IgD-negative memory B cell (primary cell): ENCODE results near the gene KCNIP4. TPM values are rescaled to one million over a fixed set of nuclear protein-coding genes. Genes with fewer than 3 reads are reported as not detected.

Source experiments
- H3K27ac Mint-ChIP-seq, 3 donors: one replicate each; pipeline ENCODE4 v1.8.0; 2020 to 2022; ENCODE audit warnings: mild to moderate bottlenecking in 3 of 3, mixed read lengths in 3 of 3, moderate library complexity in 1 of 3
- H3K27me3 Mint-ChIP-seq: one replicate; pipeline ENCODE4 v1.8.0; 2021; ENCODE audit warnings: mixed read lengths
- H3K36me3 Mint-ChIP-seq: one replicate; pipeline ENCODE4 v1.8.0; 2020; ENCODE audit warnings: mild to moderate bottlenecking, mixed read lengths
- H3K4me1 Mint-ChIP-seq, 3 donors: one replicate each; pipeline ENCODE4 v1.8.0; 2020 to 2022; ENCODE audit warnings: mixed read lengths in 3 of 3, mild to moderate bottlenecking in 1 of 3
- H3K4me3 Mint-ChIP-seq, 4 donors: one replicate each; pipeline ENCODE4 v1.8.0; 2020 to 2022; ENCODE audit warnings: mild to moderate bottlenecking in 4 of 4, mixed read lengths in 4 of 4, moderate library complexity in 3 of 4
- H3K9me3 Mint-ChIP-seq, 3 donors: one replicate each; pipeline ENCODE4 v1.8.0; 2020 to 2021; ENCODE audit warnings: mixed read lengths in 3 of 3, mild to moderate bottlenecking in 1 of 3
- polyA plus RNA-seq: library from polyadenylated mRNA; unstranded; fragments of 300-500 nt; fragmentation: Illumina TruSeq; gene quantifications from one replicate; pipeline ENCODE4 v1.2.3, GENCODE V29; 2021

KCNIP4 gene
- polyA plus RNA-seq, 1 donor from 2014 or later, result 0.10 TPM

DNA sequence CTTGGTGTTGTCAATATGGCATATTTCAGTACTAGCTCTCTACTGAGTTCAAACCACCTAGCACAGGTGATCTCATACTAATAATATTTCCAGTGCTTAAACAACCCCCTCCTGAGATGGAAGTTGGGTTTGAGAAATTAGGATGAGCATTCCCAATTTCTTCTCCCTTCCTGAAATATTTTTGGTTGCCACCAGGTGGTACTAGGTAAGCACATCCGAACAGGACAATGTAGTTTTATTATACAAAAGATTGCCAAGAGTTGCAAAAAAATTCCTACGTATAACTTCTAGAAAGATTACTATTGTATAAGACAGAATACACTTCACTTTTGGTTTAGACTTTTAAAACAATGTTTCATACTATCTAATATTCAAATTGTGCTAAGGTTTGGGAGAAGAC, 763.8 kb downstream of the KCNIP4 start:
- no peak overlapping the region for H3K4me3 Mint-ChIP-seq
- no peak overlapping the region for H3K27ac Mint-ChIP-seq
- peaks cover 3 to 12% (median 9%) of the 10 kb centered on the region in 3 donors for H3K9me3 Mint-ChIP-seq
- H3K27me3 Mint-ChIP-seq, result no peaks in the 10 kb centered on the region
- no peaks in the 10 kb centered on the region for H3K36me3 Mint-ChIP-seq
- H3K4me1 Mint-ChIP-seq, result no peaks in the 10 kb centered on the region

DNA sequence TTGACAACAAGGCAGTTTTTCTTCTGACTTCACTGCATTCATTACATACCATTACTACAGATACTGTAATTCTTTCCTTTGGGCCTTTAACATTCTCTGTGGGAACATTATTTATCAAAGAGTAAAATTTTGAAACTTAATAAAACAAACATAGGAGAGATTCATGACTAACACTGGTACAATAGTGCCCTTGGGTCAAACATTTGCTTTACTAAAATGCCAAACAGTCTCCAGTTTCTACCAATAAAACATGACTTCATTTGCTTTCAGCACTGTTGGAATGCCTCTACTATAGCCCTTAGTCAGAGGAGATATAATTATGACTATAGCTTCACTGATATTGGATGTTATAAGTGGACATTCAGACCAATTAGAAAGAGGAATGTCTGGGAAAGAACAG, 766.9 kb downstream of the KCNIP4 start:
- no peaks in the 10 kb centered on the region for H3K4me1 Mint-ChIP-seq
- H3K4me3 Mint-ChIP-seq, result no peak overlapping the region
- no peaks in the 10 kb centered on the region for H3K36me3 Mint-ChIP-seq
- no peaks in the 10 kb centered on the region for H3K27me3 Mint-ChIP-seq
- H3K27ac Mint-ChIP-seq, result no peak overlapping the region
- peaks cover 3 to 16% (median 8%) of the 10 kb centered on the region in 3 donors for H3K9me3 Mint-ChIP-seq

GRCh38 chr4:21177871-21178270, 770.7 kb downstream of the KCNIP4 start:
- Mint-ChIP-seq H3K27ac (no peak overlapping the region), H3K27me3 (no peaks in the 10 kb centered on the region)

GRCh38 chr4:21177092-21177491, 771.5 kb downstream of the KCNIP4 start:
- Mint-ChIP-seq H3K4me3 (no peak overlapping the region), H3K36me3 (no peaks in the 10 kb centered on the region), H3K4me1 (peaks cover 0 to 2% (median 0%) of the 10 kb centered on the region in 3 donors), H3K27ac (no peak overlapping the region), H3K9me3 (peaks cover 2 to 19% (median 8%) of the 10 kb centered on the region in 3 donors), H3K27me3 (no peaks in the 10 kb centered on the region)

More at GRCh38 chr4:21177871-21178270, 770.7 kb downstream of the KCNIP4 start:
- Mint-ChIP-seq H3K4me3 (no peak overlapping the region), H3K36me3 (no peaks in the 10 kb centered on the region), H3K9me3 (peaks cover 2 to 20% (median 9%) of the 10 kb centered on the region in 3 donors), H3K4me1 (peaks cover 0 to 2% (median 0%) of the 10 kb centered on the region in 3 donors)

DNA sequence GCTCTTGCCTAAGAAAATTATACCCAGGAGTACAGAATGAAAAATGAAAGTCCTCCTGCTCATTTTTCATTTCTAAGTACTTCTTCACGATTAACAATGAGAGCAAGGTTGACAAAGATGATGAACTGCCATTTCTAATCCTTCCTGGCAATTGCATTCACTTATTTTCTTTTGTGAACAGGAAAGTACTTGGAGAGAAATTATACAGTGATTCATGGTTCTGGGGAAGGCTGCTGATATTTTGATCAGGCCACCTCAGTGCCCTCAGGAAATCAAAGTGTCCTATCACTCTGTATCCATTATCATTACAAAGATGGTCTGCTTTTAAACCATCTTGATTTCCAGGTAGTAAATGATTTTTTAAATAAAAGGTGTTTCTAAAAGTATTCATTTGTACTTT, 780.9 kb downstream of the KCNIP4 start:
- H3K4me1 Mint-ChIP-seq, result no peaks in the 10 kb centered on the region
- no peaks in the 10 kb centered on the region for H3K36me3 Mint-ChIP-seq
- no peak overlapping the region for H3K4me3 Mint-ChIP-seq
- peaks cover 0 to 5% (median 4%) of the 10 kb centered on the region in 3 donors for H3K9me3 Mint-ChIP-seq
- H3K27me3 Mint-ChIP-seq, result no peaks in the 10 kb centered on the region
- H3K27ac Mint-ChIP-seq, result no peak overlapping the region

DNA sequence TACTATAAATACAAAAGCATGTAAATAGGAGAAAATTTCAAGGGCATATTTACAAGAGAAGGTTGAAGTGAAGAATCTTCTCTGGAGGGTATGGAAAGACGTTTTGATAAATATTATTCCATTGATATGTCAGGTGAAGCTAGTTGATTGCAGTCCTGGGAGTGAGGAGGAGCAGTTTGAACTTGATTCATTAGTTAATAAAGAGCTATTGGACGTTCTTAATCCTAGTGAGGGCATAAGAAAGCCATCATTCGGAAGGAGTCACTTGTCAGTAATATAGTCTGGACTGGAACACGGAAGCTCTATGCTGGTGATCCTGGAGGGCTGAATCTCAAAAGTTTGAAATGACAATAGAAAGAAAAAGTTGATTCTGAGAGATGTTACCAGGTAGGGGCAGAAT, 793.2 kb downstream of the KCNIP4 start:
- H3K9me3 Mint-ChIP-seq, result peaks cover 0 to 6% (median 0%) of the 10 kb centered on the region in 3 donors
- H3K4me3 Mint-ChIP-seq, result no peak overlapping the region
- no peaks in the 10 kb centered on the region for H3K4me1 Mint-ChIP-seq
- no peak overlapping the region for H3K27ac Mint-ChIP-seq
- no peaks in the 10 kb centered on the region for H3K27me3 Mint-ChIP-seq
- peaks cover 1% of the 10 kb centered on the region for H3K36me3 Mint-ChIP-seq

DNA sequence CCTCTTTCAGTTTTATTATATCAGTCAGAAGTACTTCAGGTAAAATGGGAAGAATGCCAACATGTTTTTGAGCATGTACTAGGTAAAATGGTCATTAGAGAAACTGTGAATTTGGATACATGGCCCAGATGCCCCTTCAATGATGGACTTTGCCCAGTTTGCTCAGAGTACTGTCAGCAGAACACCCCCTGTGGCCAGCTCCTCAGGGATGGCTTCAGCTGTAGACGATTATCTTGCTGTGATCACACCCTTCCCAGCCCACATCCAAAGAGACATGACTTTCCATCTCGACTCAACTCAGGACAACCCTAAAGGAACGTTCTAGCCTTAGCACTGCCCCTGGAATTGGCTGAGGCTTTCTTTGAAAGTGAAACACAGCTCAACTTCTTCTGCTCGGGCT, 809.2 kb downstream of the KCNIP4 start:
- Mint-ChIP-seq H3K27ac (no peak overlapping the region), H3K4me1 (no peaks in the 10 kb centered on the region), H3K27me3 (no peaks in the 10 kb centered on the region), H3K36me3 (no peaks in the 10 kb centered on the region), H3K4me3 (no peak overlapping the region), H3K9me3 (peaks cover 0 to 5% (median 2%) of the 10 kb centered on the region in 3 donors)

DNA sequence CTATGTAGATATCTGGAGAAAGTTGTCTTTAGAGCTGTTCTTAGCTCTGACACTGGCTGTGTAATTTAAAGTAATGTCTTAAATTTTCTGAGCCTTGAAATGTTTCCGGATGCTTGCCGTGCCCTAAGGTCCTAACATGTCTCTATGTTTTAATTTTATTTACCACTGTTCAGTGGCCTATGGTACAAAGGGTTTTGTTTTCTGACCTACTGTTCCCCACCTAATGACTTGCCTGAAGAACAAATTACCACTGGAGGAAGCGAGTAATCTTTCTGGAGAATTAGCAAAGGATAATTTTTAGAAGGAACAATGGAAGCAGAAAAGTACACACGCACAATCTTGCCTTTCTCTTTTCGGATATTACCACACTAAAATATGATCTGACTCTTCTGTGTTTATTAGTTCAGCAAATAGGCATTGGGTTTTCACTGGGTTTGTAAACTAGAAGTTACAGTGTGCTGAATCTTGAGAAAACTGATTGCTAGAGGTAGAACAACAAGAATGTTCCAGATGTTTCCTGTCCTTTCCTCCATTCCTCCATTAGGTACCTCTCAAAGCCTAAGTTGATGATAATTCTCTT, 812.4 kb downstream of the KCNIP4 start:
- peaks cover 2 to 15% (median 6%) of the 10 kb centered on the region in 3 donors for H3K9me3 Mint-ChIP-seq
- H3K27ac Mint-ChIP-seq, result no peak overlapping the region
- no peak overlapping the region for H3K4me3 Mint-ChIP-seq
- H3K27me3 Mint-ChIP-seq, result no peaks in the 10 kb centered on the region
- no peaks in the 10 kb centered on the region for H3K36me3 Mint-ChIP-seq
- no peaks in the 10 kb centered on the region for H3K4me1 Mint-ChIP-seq

DNA sequence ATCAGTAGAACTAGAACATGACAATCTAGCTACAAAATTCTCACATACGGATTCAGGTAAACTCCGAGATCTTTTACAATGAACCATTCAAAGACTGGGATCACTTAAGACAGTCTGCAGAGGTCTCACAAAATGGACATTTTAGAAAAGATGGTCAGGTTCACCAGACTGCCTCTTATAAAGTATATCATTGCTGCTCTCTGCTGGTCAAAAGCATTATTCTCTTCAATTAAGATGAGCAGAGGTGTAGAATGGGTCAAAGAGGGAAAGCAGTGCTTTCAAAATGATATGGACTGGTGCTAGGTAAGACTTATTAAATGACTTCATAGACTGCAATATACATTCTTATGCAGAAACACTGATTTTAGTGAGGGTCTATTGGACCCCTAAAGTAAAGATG, 813.6 kb downstream of the KCNIP4 start:
- Mint-ChIP-seq H3K27ac (no peak overlapping the region), H3K4me3 (no peak overlapping the region), H3K4me1 (no peaks in the 10 kb centered on the region), H3K27me3 (no peaks in the 10 kb centered on the region), H3K36me3 (no peaks in the 10 kb centered on the region), H3K9me3 (peaks cover 0 to 15% (median 6%) of the 10 kb centered on the region in 3 donors)

- H3K27ac Mint-ChIP-seq, result no peak overlapping the region
- H3K4me1 Mint-ChIP-seq, result no peaks in the 10 kb centered on the region
- H3K27me3 Mint-ChIP-seq, result no peaks in the 10 kb centered on the region
- H3K4me3 Mint-ChIP-seq, result no peak overlapping the region
- H3K36me3 Mint-ChIP-seq, result no peaks in the 10 kb centered on the region
- peaks cover 2 to 20% (median 5%) of the 10 kb centered on the region in 3 donors for H3K9me3 Mint-ChIP-seq
These were observed 818.0 kb downstream of the KCNIP4 start for GRCh38 chr4:21130606-21131005.

DNA sequence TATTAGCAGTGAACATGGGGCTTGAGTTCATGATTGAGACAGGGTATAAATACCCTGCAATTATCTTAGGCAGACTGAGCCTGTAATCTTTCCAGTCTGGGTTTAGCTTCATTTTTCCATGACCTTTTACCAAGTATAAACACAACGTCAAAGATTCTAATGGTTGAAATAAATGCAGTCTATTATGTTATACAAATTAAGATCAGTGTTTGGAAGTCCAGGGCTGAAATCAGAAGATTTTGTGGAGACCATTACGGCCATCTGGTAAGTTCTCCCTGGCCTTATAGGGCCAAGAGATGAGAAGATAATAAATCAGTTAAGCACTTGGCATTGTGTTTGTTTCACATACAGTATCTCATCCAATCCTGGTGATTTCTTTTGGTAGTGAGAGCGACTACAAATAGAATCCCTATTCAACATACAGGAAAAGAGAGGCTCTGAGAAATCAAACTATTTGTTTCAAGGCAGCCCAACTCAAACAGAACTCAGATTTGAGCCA, 822.5 kb downstream of the KCNIP4 start:
- Mint-ChIP-seq H3K27ac (no peak overlapping the region), H3K27me3 (no peaks in the 10 kb centered on the region), H3K36me3 (no peaks in the 10 kb centered on the region), H3K4me3 (no peak overlapping the region), H3K9me3 (peaks cover 0 to 9% (median 7%) of the 10 kb centered on the region in 3 donors), H3K4me1 (no peaks in the 10 kb centered on the region)

GRCh38 chr4:21118301-21118700, 830.3 kb downstream of the KCNIP4 start:
- H3K36me3 Mint-ChIP-seq, result no peaks in the 10 kb centered on the region
- peaks cover 6 to 15% (median 6%) of the 10 kb centered on the region in 3 donors for H3K9me3 Mint-ChIP-seq
- no peaks in the 10 kb centered on the region for H3K27me3 Mint-ChIP-seq
- H3K4me1 Mint-ChIP-seq, result no peaks in the 10 kb centered on the region
- no peak overlapping the region for H3K27ac Mint-ChIP-seq
- H3K4me3 Mint-ChIP-seq, result no peak overlapping the region

- H3K4me1 Mint-ChIP-seq, result no peaks in the 10 kb centered on the region
- H3K27ac Mint-ChIP-seq, result no peak overlapping the region
- no peak overlapping the region for H3K4me3 Mint-ChIP-seq
- peaks cover 6 to 15% (median 6%) of the 10 kb centered on the region in 3 donors for H3K9me3 Mint-ChIP-seq
- H3K36me3 Mint-ChIP-seq, result no peaks in the 10 kb centered on the region
- H3K27me3 Mint-ChIP-seq, result no peaks in the 10 kb centered on the region
These were observed 830.9 kb downstream of the KCNIP4 start for GRCh38 chr4:21117541-21118180.

DNA sequence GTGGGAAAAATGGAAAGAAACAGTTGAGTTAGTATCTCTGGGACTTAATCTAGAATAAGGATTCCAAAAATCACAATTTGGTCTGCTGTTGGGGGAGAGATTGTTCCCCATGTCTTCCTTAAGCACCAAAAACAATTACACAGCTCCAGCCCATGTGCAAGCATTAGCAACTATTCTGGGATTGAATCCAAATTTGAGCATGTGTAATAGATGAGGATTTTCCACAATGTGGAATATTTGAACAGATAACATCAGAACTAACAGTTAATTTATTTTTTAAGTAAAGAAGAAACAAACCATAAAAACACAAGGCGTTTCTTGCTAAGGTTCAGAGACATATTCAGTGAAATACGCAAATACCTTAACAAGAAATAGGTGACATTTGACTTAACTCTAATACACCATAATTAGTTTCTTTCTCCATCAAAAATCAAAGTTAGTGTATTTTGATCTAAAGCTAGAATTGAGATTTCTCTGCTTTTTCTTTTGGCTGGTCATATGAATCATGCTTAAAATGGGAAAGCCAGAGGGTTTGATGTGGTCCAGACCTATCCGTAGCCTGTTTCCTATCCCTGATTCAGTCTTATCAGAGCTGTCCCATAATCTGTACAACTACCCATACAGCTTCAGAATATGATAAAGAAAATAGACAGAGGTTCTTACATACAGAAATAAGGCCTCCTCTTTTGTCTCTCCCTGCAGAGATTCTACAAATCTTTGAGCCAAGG, 834.9 kb downstream of the KCNIP4 start:
- H3K27ac Mint-ChIP-seq, result no peak overlapping the region
- H3K36me3 Mint-ChIP-seq, result no peaks in the 10 kb centered on the region
- no peaks in the 10 kb centered on the region for H3K27me3 Mint-ChIP-seq
- peaks cover 3 to 9% (median 3%) of the 10 kb centered on the region in 3 donors for H3K9me3 Mint-ChIP-seq
- peaks cover 0 to 1% (median 0%) of the 10 kb centered on the region in 3 donors for H3K4me1 Mint-ChIP-seq
- H3K4me3 Mint-ChIP-seq, result no peak overlapping the region

GRCh38 chr4:21102667-21103066, 845.9 kb downstream of the KCNIP4 start:
- no peaks in the 10 kb centered on the region for H3K36me3 Mint-ChIP-seq
- H3K27ac Mint-ChIP-seq, result no peak overlapping the region
- H3K4me3 Mint-ChIP-seq, result no peak overlapping the region
- no peaks in the 10 kb centered on the region for H3K27me3 Mint-ChIP-seq
- peaks cover 2 to 16% (median 11%) of the 10 kb centered on the region in 3 donors for H3K9me3 Mint-ChIP-seq
- no peaks in the 10 kb centered on the region for H3K4me1 Mint-ChIP-seq
